Measurements from ENCODE around the gene PBX3. TPM values are rescaled to one million over a fixed set of nuclear protein-coding genes. Genes with fewer than 3 reads are reported as not detected.

PBX3 gene
- total RNA-seq: 14.2 and 26.3 TPM in 2 replicates

DNA sequence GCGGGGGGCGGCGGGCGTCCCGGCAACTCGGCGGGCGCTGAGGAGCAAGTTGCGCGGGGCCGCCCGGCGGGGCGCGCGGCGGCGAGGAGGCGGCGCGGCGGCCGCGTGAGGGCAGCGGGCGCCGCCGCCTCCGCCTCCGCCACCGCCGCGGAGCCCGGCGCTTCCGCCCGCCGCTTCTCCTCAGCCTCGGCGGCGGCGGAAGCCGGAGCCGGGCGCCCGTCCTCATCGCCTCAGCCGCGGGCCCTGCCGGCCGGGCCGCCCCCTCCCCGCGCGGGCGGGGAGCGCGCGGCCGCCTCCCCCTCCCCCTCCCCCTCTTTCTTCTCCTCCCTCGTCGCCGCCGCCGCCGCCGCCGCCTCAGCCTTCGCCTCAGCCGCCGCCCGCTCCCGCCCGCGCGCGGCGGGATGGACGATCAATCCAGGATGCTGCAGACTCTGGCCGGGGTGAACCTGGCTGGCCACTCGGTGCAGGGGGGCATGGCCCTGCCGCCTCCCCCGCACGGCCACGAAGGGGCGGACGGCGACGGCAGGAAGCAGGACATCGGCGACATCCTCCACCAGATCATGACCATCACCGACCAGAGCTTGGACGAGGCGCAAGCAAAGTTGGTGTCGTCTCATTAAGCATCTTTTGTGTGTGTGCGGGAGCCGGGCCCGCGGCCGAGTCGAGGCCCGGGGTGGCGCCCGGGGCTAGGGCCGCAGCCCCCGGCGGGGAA is at the start of gene PBX3:
Gene PBX3 (plus strand): TSS at position 321 of the 712 bp plus-strand sequence.

DNA sequence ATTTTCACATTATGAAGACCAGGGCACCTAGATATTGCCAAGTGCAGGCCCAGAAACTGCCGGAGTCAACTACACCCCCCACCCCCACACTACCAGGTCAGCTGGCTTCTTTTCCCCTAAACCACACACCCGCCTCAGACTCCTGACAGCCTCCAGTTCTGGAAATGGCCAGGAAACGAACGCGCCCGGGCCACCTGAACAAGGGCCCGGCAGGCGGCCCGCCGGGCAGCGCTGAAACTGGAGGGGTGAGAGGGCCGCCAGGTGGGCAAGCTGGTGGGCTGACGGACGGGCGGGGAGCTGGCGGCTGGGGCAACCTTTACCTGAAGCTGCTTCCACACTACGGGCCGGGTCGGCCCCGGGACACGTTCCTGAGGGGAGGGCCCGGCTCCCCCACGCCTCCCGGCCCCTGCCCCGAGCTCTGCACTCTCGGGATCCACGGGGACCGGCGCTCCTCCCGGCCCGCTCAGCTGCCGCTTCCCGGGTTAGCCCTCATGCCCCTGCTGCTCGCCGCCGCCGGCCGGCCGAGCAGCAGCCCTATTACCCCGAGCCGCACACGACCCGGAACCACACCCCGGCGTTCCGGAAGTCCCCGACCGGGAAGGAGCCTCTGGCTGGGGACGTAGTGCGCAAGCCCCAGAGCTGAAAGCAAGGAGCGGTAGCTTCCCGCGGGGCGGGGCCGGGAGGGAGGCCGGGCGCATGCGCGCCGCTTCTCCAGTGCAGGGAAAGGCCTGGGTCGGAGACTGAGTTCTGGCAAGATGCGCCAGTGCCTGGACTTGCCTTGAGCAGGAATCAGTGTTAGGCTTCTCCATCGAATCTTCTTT is 40.3 kb upstream of the PBX3 start, which contains the start of gene MAPKAP1:
Gene MAPKAP1 (minus strand): TSS at position 558 of the 821 bp plus-strand sequence. CDS start 34,634 bp downstream, outside the sequence.

Other genes with a start within 250 kb of the PBX3 start
- gene MAPKAP1, start 40.2 kb upstream of the PBX3 start, total RNA-seq: 64.0 and 79.3 TPM in 2 replicates

Data from epithelial cell of alveolus of lung (primary cell).